Activated CD4-positive, alpha-beta T cell treated with anti-CD3 and anti-CD28 coated beads, Interleukin-10, Interleukin-2, amounts not matched to agents 100 ng/mL and 50 ng/mL, durations not matched to agents 16 hours and 8 hours (primary cell): ENCODE measurements around the gene TRIL.

ENCODE experiments used
- DNase-seq: peaks from one replicate; pipeline ENCODE4 v3.0.0-alpha.2; 2020

The TRIL gene

DNA sequence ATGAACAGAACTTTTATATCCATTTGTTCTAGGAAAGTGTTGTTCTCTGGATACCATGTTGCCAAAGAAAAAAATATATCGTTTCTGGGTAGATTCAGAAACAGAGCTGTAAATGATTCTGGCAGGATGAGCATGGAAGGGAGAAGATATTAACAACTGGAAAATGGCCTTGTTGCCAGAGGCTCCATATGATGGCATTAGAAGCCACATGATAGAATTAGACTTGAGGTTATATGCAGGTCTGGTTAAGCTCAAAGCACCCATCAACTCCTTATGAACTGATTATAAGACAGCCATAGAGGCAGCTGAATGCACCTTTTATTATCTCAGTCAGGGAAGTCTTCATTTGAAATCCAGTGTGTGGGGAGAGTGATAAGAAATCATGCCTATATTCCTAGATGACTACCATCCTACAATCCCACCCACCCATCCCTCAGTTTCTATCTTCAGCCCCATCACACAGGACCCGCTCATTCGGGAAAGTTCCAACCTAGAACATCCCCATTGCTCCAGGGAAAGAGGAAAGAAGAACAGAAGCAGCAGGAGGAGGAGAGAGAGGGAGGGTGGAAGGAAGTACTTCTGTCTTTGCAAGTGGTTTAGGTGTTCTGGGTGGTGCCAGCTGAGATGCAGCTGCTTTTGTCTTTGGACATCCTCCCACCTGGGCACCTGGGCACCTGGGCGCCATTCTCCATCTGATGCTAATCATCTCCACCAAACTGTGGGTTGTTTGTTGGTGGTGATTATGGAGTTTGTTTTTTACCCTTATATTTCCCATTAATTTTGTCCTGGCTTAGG lies 25.5 kb upstream of the TRIL start:
- DNase-seq, result no peak

DNA sequence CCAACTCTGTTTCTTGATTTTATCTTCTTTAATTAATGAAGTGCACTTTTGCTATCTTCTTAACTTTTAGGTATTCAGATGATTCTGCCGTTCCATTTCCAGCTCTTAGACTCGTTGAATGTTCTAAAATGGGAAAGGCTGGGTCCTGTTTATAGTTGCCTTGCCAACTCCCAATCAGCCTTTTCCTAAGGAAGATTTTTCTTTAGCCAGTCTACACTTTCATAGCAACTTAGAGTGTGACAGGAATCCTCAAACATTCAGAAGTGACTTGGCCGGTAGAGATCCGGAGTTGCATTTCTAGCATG lies 23.0 kb upstream of the TRIL start:
- DNase-seq, result no peak

DNA sequence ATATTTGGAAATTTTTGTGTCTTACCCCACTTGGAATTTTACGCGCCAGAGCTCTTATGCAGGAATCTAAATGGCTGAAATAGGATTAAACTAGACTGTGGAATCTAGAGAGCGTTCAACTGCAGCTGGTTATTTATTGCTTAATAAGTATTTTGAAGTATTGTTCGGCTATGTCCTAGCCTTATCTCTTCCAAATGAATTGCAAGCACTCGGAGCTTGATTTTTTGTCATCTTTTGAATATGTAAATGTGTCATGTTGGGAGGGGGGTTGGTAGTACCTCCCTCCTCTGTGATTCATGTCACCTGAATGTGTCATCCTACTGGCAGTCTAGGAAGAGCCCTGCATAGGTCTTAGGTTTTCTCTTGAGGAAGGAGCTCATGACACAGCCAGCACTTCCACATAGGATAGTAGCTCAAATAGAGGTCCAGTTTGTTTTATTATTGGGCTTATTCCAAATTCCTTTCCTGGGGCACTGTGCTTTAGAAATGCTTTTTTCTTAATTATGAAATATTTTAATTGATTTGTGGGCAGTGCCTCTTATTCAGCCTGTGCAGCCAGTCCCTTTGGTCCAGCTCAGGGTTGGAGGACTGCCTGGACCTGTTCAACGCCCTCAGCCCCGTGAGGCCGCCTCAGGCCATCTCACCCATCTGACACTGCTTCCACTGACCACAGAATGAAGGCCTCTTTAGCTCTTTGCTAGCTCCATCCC lies 22.5 kb upstream of the TRIL start:
- DNase-seq, result no peak

DNA sequence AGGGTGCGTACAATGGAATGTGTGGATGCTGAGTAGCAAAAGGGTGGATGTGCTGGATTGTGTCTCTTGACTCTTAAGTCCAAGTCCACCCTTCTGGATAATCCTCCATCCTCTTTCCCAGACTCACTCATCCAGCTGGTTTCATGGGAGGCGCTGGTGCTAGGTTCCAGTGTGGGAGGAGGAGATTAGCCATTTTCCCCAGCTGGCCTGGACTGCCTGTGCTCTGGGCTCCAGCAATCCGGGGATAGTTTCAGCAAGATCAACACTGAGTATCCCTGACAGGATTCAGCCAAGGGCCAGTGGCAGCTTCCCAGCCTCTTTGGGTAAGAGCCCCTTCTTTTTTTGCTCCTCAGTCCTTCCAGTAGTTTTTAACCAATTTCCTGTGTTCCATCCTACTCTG lies 21.6 kb upstream of the TRIL start:
- DNase-seq, result no peak

DNA sequence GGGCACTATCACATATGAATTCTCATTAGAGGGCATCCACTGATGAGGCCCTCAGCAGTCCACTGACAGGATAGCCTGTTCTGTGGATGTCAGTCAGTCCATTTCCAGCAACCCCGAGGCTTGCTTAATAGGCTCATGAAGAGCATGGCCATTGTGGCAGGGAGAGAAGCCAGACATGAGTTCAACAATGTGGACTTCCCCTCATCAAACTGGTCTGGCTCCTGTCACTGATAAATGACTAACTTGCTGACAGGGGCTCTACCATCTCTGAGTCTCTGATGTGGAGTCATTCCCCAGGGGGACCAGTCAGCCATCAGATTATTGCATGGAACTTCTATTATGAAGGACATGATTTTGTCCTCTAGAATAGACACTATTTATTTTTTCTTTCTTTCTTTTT lies 19.8 kb upstream of the TRIL start:
- no peak for DNase-seq

DNA sequence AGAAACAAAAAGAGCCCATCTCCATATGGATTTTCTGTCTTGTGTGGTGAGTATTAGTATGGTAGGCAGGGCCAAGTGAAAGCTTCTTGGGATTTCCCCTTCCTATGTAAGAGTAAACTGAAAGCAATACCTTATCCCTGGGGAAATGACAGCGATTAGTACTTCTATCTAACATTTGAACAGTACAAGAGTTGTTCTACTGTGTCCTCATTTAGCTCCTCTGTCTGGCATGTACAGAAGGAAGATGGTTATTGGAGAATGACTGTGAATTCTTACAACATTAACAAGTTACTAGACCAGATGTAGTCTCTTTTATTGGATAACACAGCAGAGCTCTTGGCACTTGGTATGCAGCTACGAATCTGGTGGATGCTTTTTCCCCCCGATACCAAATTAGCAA lies 17.9 kb upstream of the TRIL start:
- no peak for DNase-seq

DNA sequence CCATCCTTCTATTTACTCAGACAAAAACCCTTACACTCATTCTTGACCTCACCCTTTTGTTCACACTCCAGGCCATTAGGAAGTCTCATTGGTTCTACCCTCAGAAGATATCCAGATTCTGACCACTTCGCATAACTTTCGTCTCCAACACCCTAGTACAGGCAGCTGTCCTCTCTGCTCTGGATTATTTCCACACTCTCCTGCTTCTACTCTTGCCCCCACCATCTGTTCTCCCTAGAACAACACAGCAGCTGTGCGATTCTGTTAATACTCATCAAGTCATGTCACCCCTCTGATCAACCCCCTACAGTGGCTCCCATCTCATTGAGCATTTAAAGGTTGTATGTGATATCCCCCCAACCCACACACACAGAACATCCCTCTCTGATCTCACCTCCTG lies 15.5 kb upstream of the TRIL start:
- DNase-seq, result no peak

DNA sequence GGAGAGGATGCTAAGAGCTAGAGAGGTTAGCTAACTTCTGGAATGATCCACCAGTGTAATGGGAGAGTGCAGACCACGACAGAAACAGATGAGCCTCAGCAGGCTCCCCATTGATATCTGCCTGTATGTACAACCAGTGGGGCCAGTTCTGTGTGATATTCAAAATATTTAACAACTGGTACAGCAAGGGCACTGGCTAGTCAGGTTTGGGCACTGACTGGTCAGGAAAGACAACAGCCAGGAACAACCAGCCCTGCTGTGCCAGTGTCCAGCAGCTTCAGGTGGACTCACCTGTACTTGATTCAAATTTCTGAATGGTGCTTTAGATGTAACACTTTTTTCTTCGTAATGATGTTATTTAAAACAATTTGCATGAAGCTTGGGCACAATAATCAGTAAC lies 5.9 kb upstream of the TRIL start:
- no peak for DNase-seq

DNA sequence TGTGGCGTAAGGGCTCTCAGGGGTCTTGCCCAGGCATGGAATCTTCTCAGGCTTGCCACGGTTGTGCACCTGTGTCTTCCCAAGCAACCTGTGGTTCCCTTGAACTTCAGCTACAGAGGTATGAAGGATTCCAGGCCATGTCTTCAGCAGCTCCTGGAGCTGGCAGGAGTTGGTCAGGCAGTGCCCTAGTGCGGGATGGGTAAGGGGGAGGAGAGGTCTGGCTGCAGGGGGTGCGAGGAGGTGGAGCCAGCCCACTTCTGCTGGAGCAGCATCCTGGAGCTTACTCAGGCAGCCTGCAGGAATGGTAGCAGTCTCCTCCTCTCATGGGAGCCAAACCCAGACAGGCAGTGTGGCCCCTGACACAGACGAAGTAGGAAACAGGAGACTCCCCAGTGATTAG lies 3.8 kb upstream of the TRIL start:
- DNase-seq, result no peak

DNA sequence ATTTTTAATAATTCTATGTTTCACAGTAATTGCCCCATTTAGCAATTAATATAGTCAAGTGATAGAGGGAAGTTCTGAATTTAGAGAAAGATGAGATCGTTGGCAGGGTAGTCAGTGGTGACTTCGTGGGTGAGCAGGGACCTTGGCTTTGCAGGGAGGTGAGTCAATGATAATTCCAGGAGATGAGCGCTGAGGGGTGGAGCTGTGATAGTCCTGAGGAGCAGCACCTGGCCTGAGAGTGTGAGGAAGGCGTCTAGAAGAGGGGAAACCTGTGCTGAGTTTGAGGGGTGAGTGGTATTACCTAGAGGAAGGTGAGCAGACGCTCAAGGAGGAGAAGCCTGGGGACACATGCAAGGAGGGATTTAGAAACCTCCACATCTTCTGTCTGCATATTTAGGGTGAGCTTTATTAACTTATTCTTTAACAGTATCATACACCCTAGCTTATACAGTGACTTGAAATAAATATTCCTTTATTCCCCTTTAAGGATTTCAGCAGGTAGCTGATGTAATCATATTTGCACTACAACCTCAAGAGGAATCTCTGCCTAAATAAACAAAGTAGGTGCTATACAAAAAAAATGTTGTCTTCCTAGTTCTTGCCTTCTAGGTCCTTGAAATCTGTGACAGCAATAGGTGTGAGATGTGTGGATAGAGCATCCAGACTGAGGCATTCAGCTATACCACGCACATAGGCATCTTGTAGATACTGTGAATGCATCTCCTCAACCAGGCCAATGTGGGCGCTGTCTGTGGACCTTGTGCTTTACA lies 2.1 kb upstream of the TRIL start:
- no peak for DNase-seq

DNA sequence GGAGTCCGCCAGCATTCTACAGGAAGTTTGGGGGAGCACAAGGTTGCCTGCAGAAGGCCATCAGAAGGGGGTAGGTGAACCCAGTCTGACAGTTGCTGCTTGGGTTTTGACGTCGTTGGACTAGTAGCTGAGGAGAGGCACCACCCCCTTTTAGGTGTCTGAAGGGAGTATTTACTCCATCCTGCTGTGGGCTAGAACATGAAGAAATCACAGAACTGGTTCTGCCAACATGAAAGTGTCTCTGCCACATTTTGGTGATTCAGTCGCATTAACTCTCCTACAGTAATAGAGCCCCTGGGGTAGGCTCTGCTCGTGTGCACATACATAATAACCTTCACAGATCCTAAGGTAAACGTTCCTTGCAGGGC lies 834 bp upstream of the TRIL start:
- DNase-seq, result no peak

DNA sequence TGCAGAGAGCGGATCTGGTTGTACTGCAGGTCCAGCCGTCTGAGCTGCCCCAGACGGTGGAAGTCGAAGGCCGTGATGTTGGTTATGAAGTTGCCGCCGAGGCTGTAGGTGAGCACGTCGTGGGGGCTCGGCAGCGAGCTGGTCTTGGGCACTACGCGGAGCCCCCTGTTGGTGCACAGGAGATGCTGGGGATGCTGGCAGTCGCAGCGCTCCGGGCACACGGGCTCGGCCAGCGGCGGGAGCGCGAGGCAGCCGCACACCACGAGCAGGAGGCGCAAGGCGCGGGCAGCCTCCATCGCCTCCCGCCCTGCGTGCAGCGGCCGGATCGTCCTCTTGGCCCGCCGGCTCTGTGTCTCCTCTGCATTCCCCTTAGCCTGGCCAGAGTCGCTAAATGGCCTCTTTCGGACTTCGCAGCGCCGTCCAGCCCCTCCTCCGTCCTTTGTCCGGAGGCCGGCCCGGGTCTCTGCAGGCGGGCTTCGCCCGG lies 337 bp downstream of the TRIL start:
- no peak for DNase-seq

DNA sequence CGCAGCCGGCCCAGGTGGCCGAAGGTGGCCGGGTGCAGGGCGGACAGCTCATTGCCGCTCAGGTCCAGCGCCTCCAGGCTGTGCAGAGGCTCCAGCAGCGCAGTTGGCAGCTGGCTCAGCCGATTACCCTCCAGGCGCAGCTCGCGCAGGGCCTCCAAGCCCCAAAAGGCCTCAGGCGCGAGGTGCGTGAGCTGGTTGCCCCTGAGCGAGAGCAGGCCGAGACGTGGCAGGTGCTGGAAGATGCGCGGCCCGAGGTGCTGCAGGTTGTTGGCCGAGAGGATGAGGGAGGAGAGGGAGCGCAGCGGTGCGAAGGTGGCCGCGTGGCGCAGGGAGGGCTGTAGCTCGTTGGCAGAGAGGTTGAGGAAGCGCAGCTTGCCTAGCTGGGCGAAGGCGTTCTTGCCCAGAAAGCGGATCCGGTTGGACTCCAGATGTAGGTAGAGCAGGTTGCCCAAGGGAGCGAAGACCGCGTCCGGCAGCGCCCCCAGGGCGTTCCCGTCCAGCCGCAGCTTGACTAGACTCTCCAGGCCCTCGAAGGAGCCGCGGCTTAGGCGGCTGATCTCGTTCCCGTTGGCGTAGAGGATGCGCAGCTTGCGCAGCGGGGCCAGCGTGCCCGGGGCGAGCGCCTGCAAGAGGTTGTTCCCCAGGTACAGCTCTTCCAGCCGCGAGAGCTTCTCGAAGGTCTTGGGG lies 923 bp downstream of the TRIL start:
- peak; percentile 6 for DNase-seq

DNA sequence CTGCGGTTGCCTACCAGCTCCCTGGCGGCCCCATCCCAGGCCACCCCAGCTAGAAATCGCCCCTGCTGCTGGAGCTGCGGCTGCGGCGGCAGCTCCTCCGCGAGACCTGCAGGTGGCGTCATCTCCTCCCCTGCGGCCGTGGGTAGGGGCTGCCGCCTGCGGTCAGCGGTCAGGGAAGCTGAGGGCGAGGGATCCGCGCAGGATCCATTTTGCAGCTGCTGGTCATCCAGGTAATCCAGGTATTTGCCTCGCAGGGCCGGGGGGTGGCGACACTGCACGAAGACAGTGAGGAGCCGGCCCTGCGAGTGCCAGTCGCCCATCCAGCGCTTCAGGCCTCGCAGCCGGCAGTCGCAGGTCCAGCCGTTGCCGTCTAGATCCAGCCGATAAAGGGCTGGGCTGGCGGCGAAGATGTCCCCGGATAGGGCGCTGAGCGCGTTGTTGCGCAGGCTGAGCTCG lies 1.5 kb downstream of the TRIL start:
- DNase-seq, result peak; percentile 26

DNA sequence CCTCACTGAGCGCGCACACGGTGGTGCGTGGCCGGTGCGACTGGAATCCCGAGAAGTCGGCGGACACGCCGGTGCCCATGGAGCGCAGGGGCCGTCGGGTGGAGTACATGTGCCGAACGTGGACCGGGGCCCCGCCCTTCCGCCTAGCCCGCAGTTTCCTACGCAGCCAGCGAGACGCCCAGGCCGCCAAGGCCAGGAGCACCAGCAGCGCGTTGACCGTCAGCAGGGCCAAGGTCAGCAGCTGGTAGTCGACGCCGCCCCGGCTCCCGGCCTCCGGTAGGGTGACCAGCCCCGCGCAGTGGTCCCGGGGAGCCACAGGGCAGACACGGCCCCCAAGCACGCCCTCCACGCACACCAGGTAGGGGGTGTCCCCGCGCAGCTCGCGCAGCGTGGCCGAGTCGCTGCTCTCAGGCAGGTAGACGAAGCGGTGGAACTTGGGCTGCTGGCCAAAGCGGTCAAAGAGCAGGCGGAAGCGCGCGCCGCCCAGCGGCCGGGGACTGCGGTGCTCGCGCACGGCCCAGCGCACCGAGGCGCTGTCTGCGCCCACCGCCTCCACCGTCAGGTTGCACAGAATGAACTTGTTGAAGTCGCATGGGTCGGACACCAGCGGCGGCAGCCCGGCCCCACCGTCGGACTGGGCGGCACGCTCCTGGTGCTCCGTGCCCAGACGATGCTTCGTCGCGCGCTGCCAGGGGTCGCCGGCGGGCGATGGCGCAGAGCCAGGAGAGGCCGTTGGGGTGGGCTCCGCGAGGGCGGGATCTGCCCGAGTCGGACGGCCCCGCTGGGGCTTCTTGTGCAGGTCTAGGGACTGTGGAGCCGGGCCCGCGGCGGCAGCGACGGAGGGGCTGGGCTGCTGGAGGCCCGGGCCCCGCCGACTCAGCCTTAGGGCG lies 2.2 kb downstream of the TRIL start:
- DNase-seq, result peak; percentile 28

DNA sequence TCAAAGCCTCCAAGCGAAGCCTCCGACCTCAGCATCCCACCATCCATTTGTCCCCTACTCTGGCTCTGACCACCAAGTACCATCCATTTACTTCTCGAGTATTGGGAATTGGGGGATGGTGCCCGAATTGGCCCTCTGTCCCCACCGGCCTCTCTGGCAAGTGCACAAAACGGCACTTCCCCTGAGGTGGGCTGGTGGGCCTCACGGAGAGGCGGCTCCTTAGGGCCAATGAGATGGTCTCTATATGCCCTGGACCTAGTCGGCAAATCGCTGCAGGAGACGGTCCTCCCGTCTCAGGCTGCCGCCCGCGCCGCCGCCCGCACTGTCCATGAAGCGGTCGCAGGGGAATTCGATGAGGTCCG lies 2.8 kb downstream of the TRIL start:
- DNase-seq, result no peak

DNA sequence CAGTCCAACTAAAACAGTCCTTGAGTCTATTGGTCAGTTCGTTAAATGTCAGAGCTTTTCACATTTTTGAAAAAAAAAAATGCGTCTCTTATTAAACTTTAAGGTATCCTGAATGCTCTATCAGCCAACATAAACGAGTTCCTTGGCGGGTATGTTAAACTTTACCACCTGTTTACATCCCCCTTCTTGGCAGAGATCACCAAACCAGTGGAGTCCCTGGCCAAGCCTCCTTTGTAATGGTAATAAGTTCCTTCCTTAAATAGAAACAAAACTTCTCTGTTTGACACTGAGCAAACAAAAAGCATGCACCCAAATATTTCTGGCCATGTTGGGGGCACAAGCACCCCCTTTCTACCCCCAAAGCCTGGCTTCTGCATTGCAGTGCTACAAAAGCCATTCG lies 3.2 kb downstream of the TRIL start:
- no peak for DNase-seq

DNA sequence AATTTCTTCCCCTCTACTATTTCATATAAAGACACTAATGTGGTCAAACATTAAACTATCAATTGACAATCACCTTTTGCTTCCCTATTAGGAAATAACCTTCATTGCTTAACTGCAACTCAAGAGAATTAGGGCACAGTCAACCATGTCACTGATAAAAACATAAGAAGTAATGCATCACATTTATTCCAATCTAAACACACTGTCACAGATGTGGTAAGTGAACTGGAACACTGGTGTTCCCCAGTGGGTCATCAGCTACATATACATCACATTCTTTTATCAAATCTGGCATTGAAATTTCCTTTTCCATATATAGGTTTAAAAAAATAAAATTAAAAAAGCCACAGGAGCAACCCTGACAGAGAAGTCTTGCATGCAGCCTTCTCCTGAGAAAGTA lies 3.7 kb downstream of the TRIL start:
- DNase-seq, result no peak

DNA sequence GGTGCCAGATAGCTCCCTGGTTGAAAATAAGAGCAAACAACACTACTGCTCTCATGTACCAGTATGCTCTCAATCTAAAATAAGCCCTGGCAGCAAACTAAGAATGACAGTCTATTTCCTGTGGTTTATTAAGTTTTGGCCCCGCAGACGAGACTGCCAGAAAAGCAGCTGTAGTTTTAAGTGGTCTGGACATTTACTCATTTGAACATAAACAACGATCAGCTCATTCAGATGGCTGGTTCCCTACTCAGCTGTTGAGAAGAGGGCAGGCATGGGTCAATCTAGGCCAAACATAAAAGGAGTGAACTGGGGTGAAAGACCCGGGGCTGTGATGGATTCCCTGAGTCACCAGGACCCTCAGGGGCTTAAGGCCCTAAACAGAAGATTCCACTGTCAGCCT lies 4.5 kb downstream of the TRIL start:
- no peak for DNase-seq

DNA sequence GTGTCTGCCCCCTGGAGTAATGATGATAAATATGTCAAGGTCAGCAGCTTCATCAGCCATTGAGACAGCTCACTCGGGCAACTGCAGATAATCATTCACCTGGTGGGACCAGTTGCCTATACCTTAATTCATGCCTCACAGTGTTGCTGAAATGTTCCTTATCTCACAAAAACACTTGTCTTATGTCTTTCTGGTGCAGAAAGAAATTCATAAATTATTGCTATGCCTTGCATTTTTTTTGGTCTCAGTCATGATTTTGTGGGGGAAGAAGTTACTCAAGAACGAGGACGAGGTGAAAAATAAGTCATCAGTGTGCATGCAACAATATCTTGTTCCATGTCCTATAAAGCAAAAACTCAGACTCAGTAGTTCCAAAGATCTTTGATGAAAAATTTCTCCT lies 16.0 kb downstream of the TRIL start:
- no peak for DNase-seq

DNA sequence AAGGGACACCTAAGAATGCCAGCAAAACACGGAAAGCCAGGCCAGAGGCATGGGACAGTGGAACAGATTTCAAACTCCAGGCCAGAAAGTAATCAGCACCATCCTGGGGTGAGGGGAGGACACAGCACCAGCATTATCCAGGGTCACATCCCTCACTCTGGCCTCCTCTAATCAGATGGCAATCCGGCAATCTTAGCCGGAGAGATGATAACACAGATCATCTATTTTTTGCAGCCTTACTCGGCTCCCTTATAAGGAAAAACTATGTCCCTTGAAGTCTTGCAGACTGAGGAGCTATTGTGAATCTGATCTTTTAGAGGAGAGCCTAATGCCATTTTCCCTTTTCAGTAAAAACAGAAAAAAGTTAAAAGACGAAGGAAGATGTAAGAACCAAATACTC lies 16.5 kb downstream of the TRIL start:
- DNase-seq, result no peak

DNA sequence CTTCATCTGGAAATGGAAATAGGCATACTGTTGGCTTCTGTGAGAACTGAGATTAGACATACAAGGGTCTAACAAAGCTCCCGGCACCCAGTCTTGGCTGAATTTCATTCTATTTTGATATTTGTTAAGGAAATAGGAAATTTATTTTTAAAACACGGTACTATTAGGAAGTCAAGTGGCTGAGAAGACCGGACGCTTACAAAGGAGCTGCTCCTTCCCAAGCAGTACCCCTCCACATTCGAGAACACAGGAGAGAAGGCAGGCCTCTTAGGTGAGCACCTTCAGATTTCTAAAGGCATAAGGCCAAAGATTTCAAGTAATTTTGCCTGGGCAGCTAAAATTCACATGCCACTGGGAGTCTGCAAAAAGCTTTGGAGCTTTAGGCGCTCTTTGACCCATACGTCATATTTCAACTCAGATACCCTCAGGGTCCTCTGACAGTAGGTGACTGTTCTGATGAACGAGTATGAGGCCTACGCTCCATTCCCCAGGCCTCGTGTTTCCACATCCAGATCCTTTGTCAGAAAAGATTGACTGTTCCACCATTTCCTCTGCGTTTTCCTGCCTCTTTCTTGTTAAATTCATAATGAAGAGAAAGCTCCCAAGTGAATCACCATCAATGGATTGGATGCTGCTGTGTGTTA lies 17.3 kb downstream of the TRIL start:
- DNase-seq, result no peak
